HepG2 (cell line): ENCODE results near the gene SLC7A11. TPM values are rescaled to one million over a fixed set of nuclear protein-coding genes. Genes with fewer than 3 reads are reported as not detected.

Experiments
- ATAC-seq: fragments of 200-7000 bp; cut with Tn5 transposase; 3 replicates; pipeline ENCODE4 v1.9.1; 2020; ENCODE audit warnings: mild to moderate bottlenecking, moderate library complexity
- BruUV-seq: library from RNA; stranded (reverse); fragments of 400-500 nt; replicated peaks from 2 replicates; lab custom pipeline; 2021; lab: Mats Ljungman, UMichigan
- CTCF ChIA-PET: fragments of 300-600 bp; formaldehyde crosslinking; extraction: SDS; loops from one replicate; lab custom pipeline; 2021; ENCODE audit warnings: low total read pairs, inconsistent platforms, low intra/inter-chr PET ratio; lab: Yijun Ruan, JAX
- POLR2A ChIA-PET: fragments of 350-600 bp; sonication (Branson Sonifier 250); formaldehyde crosslinking; loops from one replicate; lab custom pipeline; 2020; ENCODE audit warnings: antibody characterized with exemption, inconsistent platforms; lab: Yijun Ruan, JAX
- DNase-seq: peaks from one replicate; pipeline ENCODE4 v3.0.0-alpha.2; 2015; ENCODE audit warnings: low spot score
- FAIRE-seq: peaks from 3 replicates; lab custom pipeline; 2011; peaks lifted over from hg19 to GRCh38; lab: Jason Lieb, UNC
- H2AFZ ChIP-seq: one replicate; pipeline ENCODE4 v1.6.1; 2011; ENCODE audit warnings: low read length, inconsistent platforms
- H3K27ac ChIP-seq: fragments of 300-600 bp; 3 replicates; pipeline ENCODE4 v1.8.0; 2011; ENCODE audit warnings: mixed run types, mild to moderate bottlenecking, mixed read lengths, low read length, inconsistent platforms; ENCODE audit not compliant: insufficient read depth; ENCODE audit errors: extremely low read length
- H3K27me3 ChIP-seq, 2 experiments: fragments of 200-600 bp in 1 of 2; 2 replicates in 1 of 2; 3 replicates in 1 of 2; pipeline versions ENCODE4 v1.6.0 to v1.8.0; 2011; ENCODE audit warnings: low read length in 2 of 2, mild to moderate bottlenecking in 2 of 2, moderate library complexity in 2 of 2, inconsistent platforms in 1 of 2; ENCODE audit not compliant: insufficient read depth in 2 of 2, control insufficient read depth in 1 of 2
- H3K36me3 ChIP-seq, 2 experiments: fragments of 200-600 bp in 1 of 2; replicated peaks in 1 of 2; 2 replicates in 1 of 2; 3 replicates in 1 of 2; pipeline versions ENCODE4 v1.5.1 to v1.8.0; 2011; ENCODE audit warnings: low read length in 2 of 2, inconsistent platforms in 1 of 2; ENCODE audit not compliant: insufficient read depth in 2 of 2, control insufficient read depth in 1 of 2
- H3K4me1 ChIP-seq: 2 replicates; pipeline ENCODE4 v1.5.1; 2012; ENCODE audit warnings: low read length, inconsistent platforms; ENCODE audit not compliant: insufficient read depth
- H3K4me2 ChIP-seq: 2 replicates; pipeline ENCODE4 v1.6.0; 2011; ENCODE audit warnings: low read depth, low read length, inconsistent platforms
- H3K4me3 ChIP-seq, 3 experiments: fragments of 200-600 bp in 1 of 3; sonication (generic), shearing (Covaris generic) in 1 of 3; replicated peaks in 1 of 3; 2 replicates each; pipeline ENCODE4 v1.5.1; 2011 to 2016; ENCODE audit warnings: low read length in 3 of 3, inconsistent platforms in 2 of 3, low read depth in 2 of 3, mild to moderate bottlenecking in 2 of 3, control low read depth in 1 of 3, mixed read lengths in 1 of 3; ENCODE audit not compliant: insufficient read depth in 1 of 3
- H3K79me2 ChIP-seq: one replicate; pipeline ENCODE4 v1.6.1; 2011; ENCODE audit warnings: low read length, inconsistent platforms; ENCODE audit not compliant: insufficient read depth
- H3K9ac ChIP-seq: 2 replicates; pipeline ENCODE4 v1.6.0; 2011; ENCODE audit warnings: mild to moderate bottlenecking, low read depth, low read length, inconsistent platforms; ENCODE audit not compliant: insufficient read depth
- H3K9me3 ChIP-seq: 2 replicates; pipeline ENCODE4 v1.5.1; 2012; ENCODE audit warnings: mild to moderate bottlenecking, low read length
- H4K20me1 ChIP-seq: 2 replicates; pipeline ENCODE4 v1.6.0; 2011; ENCODE audit warnings: inconsistent platforms, mild to moderate bottlenecking, low read length, moderate library complexity; ENCODE audit not compliant: insufficient read depth
- CREM ChIP-seq, 2 experiments: sonication (generic) in 1 of 2; formaldehyde crosslinking in 1 of 2; IDR thresholded peaks; 2 replicates each; pipeline versions ENCODE4 v1.4.0 to v1.6.1; 2016 to 2020; ENCODE audit warnings: antibody characterized with exemption in 1 of 2, mild to moderate bottlenecking in 1 of 2, missing genetic modification reagents in 1 of 2
- EEA1 ChIP-seq: sonication (generic); formaldehyde crosslinking; IDR thresholded peaks from 2 replicates; pipeline ENCODE4 v1.5.1; 2020; ENCODE audit warnings: mild to moderate bottlenecking, missing genetic modification reagents, borderline replicate concordance
- FOXM1 ChIP-seq: sonication (generic); formaldehyde crosslinking; IDR thresholded peaks from 2 replicates; pipeline ENCODE4 v1.5.0; 2020; ENCODE audit warnings: missing genetic modification reagents
- PTBP1 ChIP-seq: fragments of 200-400 bp; formaldehyde crosslinking; IDR thresholded peaks from 2 replicates; pipeline ENCODE4 v1.6.1; 2018; ENCODE audit warnings: low read length, low read depth; ENCODE audit not compliant: poor library complexity, severe bottlenecking
- REPIN1 ChIP-seq: sonication (generic); formaldehyde crosslinking; IDR thresholded peaks from 2 replicates; pipeline ENCODE4 v1.8.0; 2022; ENCODE audit warnings: missing genetic modification reagents, low read depth, mild to moderate bottlenecking, borderline replicate concordance
- SMC3 ChIP-seq: IDR thresholded peaks from 2 replicates; pipeline ENCODE4 v1.6.1; 2011; ENCODE audit warnings: low read length, improper control_type of control experiment
- TCF7L2 ChIP-seq: IDR thresholded peaks from 2 replicates; pipeline ENCODE4 v1.6.1; 2011; ENCODE audit warnings: mild to moderate bottlenecking, low read depth, low read length, moderate library complexity
- YY1 ChIP-seq: IDR thresholded peaks from 2 replicates; pipeline ENCODE4 v1.6.1; 2011; ENCODE audit warnings: low read length, low read depth, moderate library complexity, mild to moderate bottlenecking; ENCODE audit not compliant: insufficient read depth, insufficient replicate concordance
- ZNF12 ChIP-seq: sonication (generic); formaldehyde crosslinking; IDR thresholded peaks from 2 replicates; pipeline ENCODE4 v1.5.0; 2020; ENCODE audit warnings: missing genetic modification reagents
- ZNF296 ChIP-seq: sonication (generic); formaldehyde crosslinking; conservative IDR thresholded peaks from 2 replicates; pipeline ENCODE4 v1.5.0; 2020; ENCODE audit warnings: mild to moderate bottlenecking, missing genetic modification reagents
- ZNF431 ChIP-seq: sonication (generic); formaldehyde crosslinking; IDR thresholded peaks from 2 replicates; pipeline ENCODE4 v1.9.0; 2022; ENCODE audit warnings: missing genetic modification reagents, low read depth, mild to moderate bottlenecking, borderline replicate concordance
- ZNF790 ChIP-seq: sonication (generic); formaldehyde crosslinking; IDR thresholded peaks from 2 replicates; pipeline ENCODE4 v1.8.0; 2022; ENCODE audit warnings: missing genetic modification reagents, mild to moderate bottlenecking, borderline replicate concordance
- WGBS: methylation state at CpG from one replicate; pipeline ENCODE4 v1.1.6; 2017; ENCODE audit warnings: low lambda C conversion rate; 5-methylcytosine and 5-hydroxymethylcytosine counted together
- in situ Hi-C: cut with HindIII; loops from 2 replicates; pipeline ENCODE4 v1.10.0; 2017; ENCODE audit warnings: low pct_unique_long_range_greater_than_20kb; ENCODE audit not compliant: extremely low pct_ligation_motif_present
- intact Hi-C: fragments of 100-400 bp; cut with micrococcal nuclease; formaldehyde crosslinking; loops from one replicate; pipeline ENCODE4 v1.10.0; 2022; ENCODE audit not compliant: unreplicated experiment
- polyA plus RNA-seq, 8 experiments: library from polyadenylated mRNA; depleted of rRNA in 3 of 8; stranded (reverse) in 7 of 8; unstranded in 1 of 8; fragments of >200 nt; fragmentation: Illumina TruSeq in 4 of 8; extraction: Trizol in 4 of 8; gene quantifications; 2 replicates each; pipeline versions ENCODE4 v1.2.1 to v1.2.3, GENCODE V29; 2011 to 2016; ENCODE audit warnings: low read depth in 4 of 8, missing spikeins in 1 of 8, mixed read lengths in 1 of 8; ENCODE audit not compliant: insufficient read depth in 1 of 8
- total RNA-seq, 5 experiments: library from RNA; depleted of rRNA; stranded (reverse); fragments of >200 nt; fragmentation: Illumina TruSeq; extraction: Trizol; gene quantifications; 2 replicates each; pipeline ENCODE4 v1.2.3, GENCODE V29; 2016; ENCODE audit warnings: low read depth in 1 of 5
- TF ChIP-seq, protein P1 (sequence below): IDR thresholded peaks from 2 replicates; pipeline ENCODE4 v1.6.1; 2018; ENCODE audit warnings: missing genetic modification reagents, mild to moderate bottlenecking, missing compliant biosample characterization
- TF ChIP-seq, protein P2 (sequence below): IDR thresholded peaks from 2 replicates; pipeline ENCODE4 v1.6.1; 2016

SLC7A11 gene
- total and polyA plus RNA-seq, 2 of the 13 experiments (the other 11 are each of a cell fraction or from before 2014, with no cell fraction given), result 15.7 to 17.5 TPM

DNA sequence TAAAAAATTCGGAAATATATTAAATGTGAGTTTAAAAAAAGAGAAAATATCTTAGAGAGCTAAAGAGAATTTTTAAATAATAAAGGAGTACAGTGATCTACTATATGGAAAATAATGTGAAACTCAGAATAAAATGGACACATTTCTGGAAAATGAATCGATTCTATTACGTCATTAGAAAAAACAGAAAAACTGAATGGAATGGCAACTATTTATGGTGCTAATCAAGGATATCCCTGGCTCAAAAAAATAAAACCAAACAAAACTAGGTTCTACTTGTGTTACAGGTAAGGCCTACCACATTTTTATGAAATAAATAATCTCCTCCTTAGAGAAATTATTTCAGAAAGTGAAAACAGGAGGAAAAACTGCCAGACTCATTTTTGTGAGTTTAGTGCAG is 5.5 kb upstream of the SLC7A11 start:
- in situ Hi-C loops, result no loop called here
- intact Hi-C loops, result loop anchor here (10.0 kb wide), 1 partner anchor 213 kb away; no protein-coding TSS in a partner anchor
- WGBS, result 79% methylated on average over 3 of the region's 3 CpGs

More for the DNA sequence above, 5.5 kb upstream of the SLC7A11 start:
- H3K9ac ChIP-seq, result no peak overlapping the region
- H3K27ac ChIP-seq, result no peak overlapping the region
- no peaks in the 10 kb centered on the region for H3K36me3 ChIP-seq
- ChIA-PET CTCF (no interaction called here), POLR2A (no interaction called here)
- no TSS peak for BruUV-seq
- DNase-seq (no peak), FAIRE-seq (no peak), ATAC-seq (no peak)
- no peak overlapping the region for H3K4me2 ChIP-seq
- H3K4me3 ChIP-seq, result no peak overlapping the region
- TF ChIP-seq PTBP1 (no peak), SMC3 (no peak), YY1 (no peak), FOXM1 (CRISPR knock-in tag) (no peak), TCF7L2 (no peak), ZNF431 (CRISPR knock-in tag) (no peak), ZNF12 (CRISPR knock-in tag) (no peak), CREM (IDR thresholded peaks at IDR 0.05) (no peak), CREM (CRISPR knock-in tag; IDR thresholded peaks at IDR 0.05) (no peak), EEA1 (no peak), REPIN1 (no peak), ZNF790 (no peak), ZNF296 (no peak)
- TF ChIP-seq, protein P1, sequence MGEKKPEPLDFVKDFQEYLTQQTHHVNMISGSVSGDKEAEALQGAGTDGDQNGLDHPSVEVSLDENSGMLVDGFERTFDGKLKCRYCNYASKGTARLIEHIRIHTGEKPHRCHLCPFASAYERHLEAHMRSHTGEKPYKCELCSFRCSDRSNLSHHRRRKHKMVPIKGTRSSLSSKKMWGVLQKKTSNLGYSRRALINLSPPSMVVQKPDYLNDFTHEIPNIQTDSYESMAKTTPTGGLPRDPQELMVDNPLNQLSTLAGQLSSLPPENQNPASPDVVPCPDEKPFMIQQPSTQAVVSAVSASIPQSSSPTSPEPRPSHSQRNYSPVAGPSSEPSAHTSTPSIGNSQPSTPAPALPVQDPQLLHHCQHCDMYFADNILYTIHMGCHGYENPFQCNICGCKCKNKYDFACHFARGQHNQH (CRISPR knock-in tag), result no peak
- TF ChIP-seq, protein P2, sequence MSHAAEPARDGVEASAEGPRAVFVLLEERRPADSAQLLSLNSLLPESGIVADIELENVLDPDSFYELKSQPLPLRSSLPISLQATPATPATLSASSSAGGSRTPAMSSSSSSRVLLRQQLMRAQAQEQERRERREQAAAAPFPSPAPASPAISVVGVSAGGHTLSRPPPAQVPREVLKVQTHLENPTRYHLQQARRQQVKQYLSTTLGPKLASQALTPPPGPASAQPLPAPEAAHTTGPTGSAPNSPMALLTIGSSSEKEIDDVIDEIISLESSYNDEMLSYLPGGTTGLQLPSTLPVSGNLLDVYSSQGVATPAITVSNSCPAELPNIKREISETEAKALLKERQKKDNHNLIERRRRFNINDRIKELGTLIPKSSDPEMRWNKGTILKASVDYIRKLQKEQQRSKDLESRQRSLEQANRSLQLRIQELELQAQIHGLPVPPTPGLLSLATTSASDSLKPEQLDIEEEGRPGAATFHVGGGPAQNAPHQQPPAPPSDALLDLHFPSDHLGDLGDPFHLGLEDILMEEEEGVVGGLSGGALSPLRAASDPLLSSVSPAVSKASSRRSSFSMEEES (CRISPR knock-in tag), result no peak
- H4K20me1 ChIP-seq, result no peaks in the 10 kb centered on the region
- H3K9me3 ChIP-seq, result no peaks in the 10 kb centered on the region
- no peaks in the 10 kb centered on the region for H3K79me2 ChIP-seq
- H3K27me3 ChIP-seq, result no peaks in the 10 kb centered on the region
- peak overlapping the region; percentile 48 for H2AFZ ChIP-seq
- peaks cover 18% of the 10 kb centered on the region; the same call in 1 of the 2 replicates for H3K4me1 ChIP-seq
